ENCODE measurements around the gene PAPOLB. TPM values are rescaled to one million over a fixed set of nuclear protein-coding genes. Genes with fewer than 3 reads are reported as not detected.
A peak's percentile ranks its signal among the peaks of the same experiment; 100 is the strongest.

Gene PAPOLB
- total RNA-seq, 4 donors from 2014 or later: 0.22 to 1.4 (median 0.37) TPM

- intact Hi-C loops (cut with DNase I): no loop called here
- TF ChIP-seq POLR2A (IDR thresholded peaks at IDR 0.05): no peak
- TF ChIP-seq CTCF (IDR thresholded peaks at IDR 0.05): no peak
- no peak for DNase-seq
These were observed 37.6 kb downstream of the PAPOLB start for GRCh38 chr7:4824120-4824775.

GRCh38 chr7:4823441-4824119 is 38.2 kb downstream of the PAPOLB start:
- H3K4me3 ChIP-seq (replicated peaks in 1 of 3): no peak overlapping the region
- intact Hi-C loops (cut with DNase I): no loop called here
- no peaks in the 10 kb centered on the region for H3K36me3 ChIP-seq
- WGBS, 2 donors: 68 to 86% methylated on average over 10 to 14 of the region's 14 CpGs
- DNase-seq: no peak
- H3K9me3 ChIP-seq: no peaks in the 10 kb centered on the region
- peaks cover 0 to 12% of the 10 kb centered on the region in 2 donors for H3K4me1 ChIP-seq
- no peak overlapping the region for H3K27ac ChIP-seq
- H3K27me3 ChIP-seq: no peaks in the 10 kb centered on the region
- no peak for TF ChIP-seq POLR2A (IDR thresholded peaks at IDR 0.05)

More at GRCh38 chr7:4824120-4824775, 37.6 kb downstream of the PAPOLB start:
- Histone ChIP-seq H3K4me1 (peaks cover 0 to 12% of the 10 kb centered on the region in 2 donors), H3K9me3 (no peaks in the 10 kb centered on the region), H3K27ac (no peak overlapping the region), H3K4me3 (replicated peaks in 1 of 3) (no peak overlapping the region), H3K36me3 (no peaks in the 10 kb centered on the region), H3K27me3 (no peaks in the 10 kb centered on the region)
- 82 to 86% methylated on average over 15 to 19 of the region's 20 CpGs for WGBS, 2 donors

- Histone ChIP-seq H3K27me3 (no peaks in the 10 kb centered on the region), H3K4me1 (peaks cover 0 to 12% of the 10 kb centered on the region in 2 donors), H3K4me3 (replicated peaks in 1 of 3) (no peak overlapping the region), H3K9me3 (no peaks in the 10 kb centered on the region), H3K36me3 (no peaks in the 10 kb centered on the region), H3K27ac (no peak overlapping the region)
- 84 to 86% methylated on average over 9 of the region's 9 CpGs for WGBS, 2 donors
- DNase-seq: no peak
- TF ChIP-seq POLR2A (IDR thresholded peaks at IDR 0.05) (no peak), CTCF (IDR thresholded peaks at IDR 0.05) (no peak)
- intact Hi-C loops (cut with DNase I): no loop called here
These were observed 39.2 kb downstream of the PAPOLB start for GRCh38 chr7:4822677-4823076.

GRCh38 chr7:4820967-4821471 is 40.8 kb downstream of the PAPOLB start:
- Histone ChIP-seq H3K27me3 (no peaks in the 10 kb centered on the region), H3K27ac (peak overlapping the region in 1 of 3 donors; percentile 53), H3K4me3 (replicated peaks in 1 of 3) (no peak overlapping the region), H3K4me1 (peaks cover 0 to 12% of the 10 kb centered on the region in 2 donors), H3K36me3 (no peaks in the 10 kb centered on the region), H3K9me3 (no peaks in the 10 kb centered on the region)
- intact Hi-C loops (cut with DNase I): no loop called here
- 84 to 85% methylated on average over 6 to 16 of the region's 20 CpGs for WGBS, 2 donors
- no peak for DNase-seq
- TF ChIP-seq POLR2A (IDR thresholded peaks at IDR 0.05) (no peak), CTCF (IDR thresholded peaks at IDR 0.05) (no peak)

- peak overlapping the region in 1 of 3 donors; percentile 53 for H3K27ac ChIP-seq
- WGBS, 2 donors: 71 to 80% methylated on average over 1 to 16 of the region's 19 CpGs
- no peaks in the 10 kb centered on the region for H3K36me3 ChIP-seq
- no peak for DNase-seq
- no peak overlapping the region for H3K4me3 ChIP-seq (replicated peaks in 1 of 3)
- intact Hi-C loops (cut with DNase I): no loop called here
- no peaks in the 10 kb centered on the region for H3K27me3 ChIP-seq
- no peak for TF ChIP-seq CTCF (IDR thresholded peaks at IDR 0.05)
- TF ChIP-seq POLR2A (IDR thresholded peaks at IDR 0.05): no peak
- H3K9me3 ChIP-seq: no peaks in the 10 kb centered on the region
- peaks cover 0 to 12% of the 10 kb centered on the region in 2 donors for H3K4me1 ChIP-seq
These were observed 41.3 kb downstream of the PAPOLB start for GRCh38 chr7:4820405-4820966.
